Heart right ventricle (tissue), 16 donors: Measurements from ENCODE around the gene KCNH1. TPM values are rescaled to one million over a fixed set of nuclear protein-coding genes. Genes with fewer than 3 reads are reported as not detected.

Experiments used
- ATAC-seq, 8 donors: fragments of 200-7000 bp; cut with Tn5 transposase; one replicate each; pipeline ENCODE4 v1.9.1; 2020; ENCODE audit warnings: mild to moderate bottlenecking in 8 of 8, moderate library complexity in 8 of 8, moderate number of reproducible peaks in 1 of 8
- DNase-seq, 2 donors: peaks; one replicate each; pipeline ENCODE4 v3.0.0-alpha.2; 2020
- H3K27ac ChIP-seq, 10 donors: fragments of 200-600 bp; sonication (generic) in 2 of 10; one replicate each; pipeline versions ENCODE4 v1.5.0 to v1.8.0; 2020 to 2022; ENCODE audit warnings: mild to moderate bottlenecking in 3 of 10
- H3K27me3 ChIP-seq, 7 donors: fragments of 200-600 bp; one replicate each; pipeline ENCODE4 v1.8.0; 2021 to 2022; ENCODE audit warnings: mild to moderate bottlenecking in 2 of 7
- H3K36me3 ChIP-seq, 9 donors: fragments of 200-600 bp; sonication (generic) in 1 of 9; one replicate each; pipeline versions ENCODE4 v1.5.0 to v1.8.0; 2020 to 2022; ENCODE audit warnings: mild to moderate bottlenecking in 2 of 9
- H3K4me1 ChIP-seq, 9 donors: fragments of 200-600 bp; sonication (generic) in 1 of 9; one replicate each; pipeline versions ENCODE4 v1.5.0 to v1.8.0; 2020 to 2022; ENCODE audit warnings: mild to moderate bottlenecking in 4 of 9
- H3K4me3 ChIP-seq, 10 donors: fragments of 200-600 bp; sonication (generic) in 2 of 10; one replicate each; pipeline versions ENCODE4 v1.5.0 to v1.8.0; 2020 to 2022; ENCODE audit warnings: mild to moderate bottlenecking in 7 of 10, moderate library complexity in 2 of 10
- H3K9me3 ChIP-seq, 11 donors: fragments of 200-600 bp in 10 of 11; sonication (generic) in 2 of 11; one replicate each; pipeline versions ENCODE4 v1.5.0 to v1.8.0; 2013 to 2022; ENCODE audit warnings: mild to moderate bottlenecking in 2 of 11, control low read depth in 1 of 11, moderate library complexity in 1 of 11
- CTCF ChIP-seq, 9 donors: fragments of 200-600 bp; sonication (generic) in 2 of 9; IDR thresholded peaks; one replicate each; pipeline versions ENCODE4 v1.5.0 to v1.8.0; 2021 to 2022; ENCODE audit warnings: antibody characterized with exemption in 9 of 9, mild to moderate bottlenecking in 5 of 9, moderate library complexity in 1 of 9
- WGBS, 2 donors: extraction: QIAGEN DNeasy Blood & Tissue Kit; methylation state at CpG; one replicate each; pipeline ENCODE4 v1.1.7; 2013; ENCODE audit warnings: inconsistent platforms in 1 of 2; 5-methylcytosine and 5-hydroxymethylcytosine counted together
- intact Hi-C, 10 donors: fragments of 100-400 bp; cut with DNase I; formaldehyde crosslinking; loops; one replicate each; pipeline versions ENCODE4 v1.11.1 to v1.14.2; 2022
- polyA plus RNA-seq, 2 donors: library from polyadenylated mRNA; stranded (reverse); fragments of 200-250 nt; gene quantifications; one replicate each; pipeline ENCODE4 v1.2.3, GENCODE V29; 2013
- total RNA-seq, 10 donors: library from RNA; stranded (reverse); fragmentation: NEBNext Ultra II Directional in 3 of 10; extraction: Animal tissue kit (Norgen Biotek cat#: 25700) in 3 of 10; gene quantifications; one replicate each; pipeline versions ENCODE4 v1.2.1 to v1.2.4, GENCODE V29; 2021 to 2023
- donor health status: Arrhythmogenic right ventricular cardiomyopathy.
- donor health status: ischemic (EF 13 %, LVEDD 7.1; RV severe dilation, severe dysfunction).
- donor health status: healthy with polysubstance abuse.
- donor health status: DM: no; HTN: yes; CAD: no.
- donor health status: DM: no; HTN: no; CAD: no.
- donor health status: ischemic (EF 25% LVEDD 6.9; RV normal size, moderate dysfunction).
- donor health status: ischemic (EF 25% LVEDD 5.7; RV mildly dilated, moderate dysfunction).
- donor health status: healthy.
- donor health status: DM: yes; HTN: yes; CAD: no.
- donor health status: Ischemic cardiomyopathy.
- donor health status: ischemic (EF 35%, LVEDD 5.7; RV mildly dilated, moderate dysfunction).
- donor health status: nonischemic (EF 11% LVEDD 7.7; RV severe dilation, severe dysfunction).
- donor health status: DM: yes; HTN: yes; CAD: no.
- donor health status: PGD.
- donor health status: ischemic (EF 29% LVEDD 5.4; RV normal size, mild dysfunction).
- donor health status: nonischemic (EF 23%, LVEDD 6.1; RV moderate dilation, normal function).

Gene KCNH1
- total and polyA plus RNA-seq, 12 donors, result 0.09 TPM; not detected in 11

- ATAC-seq (no peak), DNase-seq (no peak)
- Histone ChIP-seq H3K4me3 (no peak overlapping the region), H3K27me3 (peaks cover 0 to 5% (median 0%) of the 10 kb centered on the region in 7 donors), H3K4me1 (no peaks in the 10 kb centered on the region), H3K27ac (no peak overlapping the region), H3K9me3 (no peaks in the 10 kb centered on the region), H3K36me3 (no peaks in the 10 kb centered on the region)
- TF ChIP-seq CTCF (IDR thresholded peaks at IDR 0.05), result no peak
- 70 to 71% methylated on average over 7 of the region's 7 CpGs for WGBS, 2 donors
- intact Hi-C loops, result loop anchor here in 2 of 10 donors (5.0 to 10.0 kb wide), 2 partner anchors 367 to 375 kb away; no protein-coding TSS in a partner anchor
Measured at GRCh38 chr1:210949489-210949888, 184.5 kb downstream of the KCNH1 start.

- intact Hi-C loops, result loop anchor here in 2 of 10 donors (5.0 to 10.0 kb wide), 2 partner anchors 367 to 374 kb away; no protein-coding TSS in a partner anchor
- Histone ChIP-seq H3K4me3 (no peak overlapping the region), H3K27ac (no peak overlapping the region), H3K9me3 (no peaks in the 10 kb centered on the region), H3K27me3 (peaks cover 0 to 5% (median 0%) of the 10 kb centered on the region in 7 donors), H3K4me1 (no peaks in the 10 kb centered on the region), H3K36me3 (no peaks in the 10 kb centered on the region)
- WGBS, 2 donors, result 65 to 68% methylated on average over 2 of the region's 2 CpGs
- no peak for DNase-seq
- ATAC-seq, result no peak
- no peak for TF ChIP-seq CTCF (IDR thresholded peaks at IDR 0.05)
Measured at GRCh38 chr1:210949039-210949438, 184.9 kb downstream of the KCNH1 start.

- DNase-seq (no peak), ATAC-seq (no peak)
- H3K4me1 ChIP-seq, result no peaks in the 10 kb centered on the region
- H3K36me3 ChIP-seq, result no peaks in the 10 kb centered on the region
- no peak overlapping the region for H3K4me3 ChIP-seq
- no peak for TF ChIP-seq CTCF (IDR thresholded peaks at IDR 0.05)
- intact Hi-C loops, result loop anchor here in 1 of 10 donors (10.0 kb wide), 1 partner anchor 369 kb away; no protein-coding TSS in a partner anchor
- 17 to 20% methylated on average over 2 of the region's 2 CpGs for WGBS, 2 donors
- peaks cover 0 to 5% (median 0%) of the 10 kb centered on the region in 7 donors for H3K27me3 ChIP-seq
- H3K9me3 ChIP-seq, result no peaks in the 10 kb centered on the region
- no peak overlapping the region for H3K27ac ChIP-seq
Measured at GRCh38 chr1:210944252-210944651, 189.7 kb downstream of the KCNH1 start.

- Histone ChIP-seq H3K9me3 (no peaks in the 10 kb centered on the region), H3K27me3 (peaks cover 0 to 5% (median 0%) of the 10 kb centered on the region in 7 donors), H3K4me3 (no peak overlapping the region), H3K4me1 (no peaks in the 10 kb centered on the region), H3K27ac (no peak overlapping the region), H3K36me3 (no peaks in the 10 kb centered on the region)
- intact Hi-C loops, result loop anchor here in 1 of 10 donors (10.0 kb wide), 1 partner anchor 368 kb away; no protein-coding TSS in a partner anchor
- 63% methylated on average over 2 of the region's 2 CpGs for WGBS, 2 donors
- ATAC-seq (no peak), DNase-seq (no peak)
- TF ChIP-seq CTCF (IDR thresholded peaks at IDR 0.05), result no peak
Measured at GRCh38 chr1:210942513-210942912, 191.4 kb downstream of the KCNH1 start.
